NB4 (cell line): ENCODE results near the gene RC3H2.
"Not testable (repeated sequence)": the region's sequence is repeated elsewhere in the genome, so short reads cannot be mapped to it uniquely, and the experiment has no call there.

Experiments used
- DNase-seq: peaks from one replicate; pipeline ENCODE4 v3.0.0; 2010; ENCODE audit warnings: low read depth
- H3K4me3 ChIP-seq: one replicate; pipeline ENCODE4 v1.5.1; 2011; ENCODE audit warnings: mild to moderate bottlenecking, low read depth, low read length, moderate library complexity
- MYC ChIP-seq: IDR thresholded peaks from 2 replicates; pipeline ENCODE4 v1.6.1; 2011; ENCODE audit warnings: low read depth, low read length
- POLR2A ChIP-seq: IDR thresholded peaks from 2 replicates; pipeline ENCODE4 v1.6.1; 2011; ENCODE audit warnings: mild to moderate bottlenecking; ENCODE audit not compliant: insufficient read length; ENCODE audit errors: extremely low read depth
- TF ChIP-seq, protein P1 (sequence below): IDR thresholded peaks from 2 replicates; pipeline ENCODE4 v1.6.1; 2011; ENCODE audit warnings: low read depth, low read length
- TF ChIP-seq, protein P2 (sequence below): IDR thresholded peaks from one replicate; pipeline ENCODE4 v1.5.1; 2012; ENCODE audit warnings: low read depth, low read length

Gene RC3H2

DNA sequence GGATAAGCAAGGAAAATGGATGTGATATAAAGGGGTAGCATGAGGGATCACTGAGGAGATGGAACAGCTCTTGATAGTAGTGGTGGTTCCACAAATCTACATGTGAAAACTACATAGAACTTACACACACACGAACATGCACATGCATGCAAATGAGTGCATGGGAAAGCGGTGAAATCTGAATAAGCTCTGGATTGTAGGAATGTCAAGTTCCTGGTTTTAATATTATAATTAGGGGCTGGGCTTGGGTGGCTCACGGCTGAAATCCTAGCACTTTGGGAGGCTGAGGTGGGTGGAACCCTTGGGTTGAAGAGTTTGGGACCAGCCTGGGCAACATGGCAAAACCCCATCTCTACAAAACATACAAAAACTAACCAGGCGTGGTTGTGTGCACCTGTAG, 63.7 kb downstream of the RC3H2 start:
- TF ChIP-seq, protein P1, sequence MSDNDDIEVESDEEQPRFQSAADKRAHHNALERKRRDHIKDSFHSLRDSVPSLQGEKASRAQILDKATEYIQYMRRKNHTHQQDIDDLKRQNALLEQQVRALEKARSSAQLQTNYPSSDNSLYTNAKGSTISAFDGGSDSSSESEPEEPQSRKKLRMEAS: no peak
- TF ChIP-seq POLR2A (no peak), MYC (no peak)
- TF ChIP-seq, protein P2, sequence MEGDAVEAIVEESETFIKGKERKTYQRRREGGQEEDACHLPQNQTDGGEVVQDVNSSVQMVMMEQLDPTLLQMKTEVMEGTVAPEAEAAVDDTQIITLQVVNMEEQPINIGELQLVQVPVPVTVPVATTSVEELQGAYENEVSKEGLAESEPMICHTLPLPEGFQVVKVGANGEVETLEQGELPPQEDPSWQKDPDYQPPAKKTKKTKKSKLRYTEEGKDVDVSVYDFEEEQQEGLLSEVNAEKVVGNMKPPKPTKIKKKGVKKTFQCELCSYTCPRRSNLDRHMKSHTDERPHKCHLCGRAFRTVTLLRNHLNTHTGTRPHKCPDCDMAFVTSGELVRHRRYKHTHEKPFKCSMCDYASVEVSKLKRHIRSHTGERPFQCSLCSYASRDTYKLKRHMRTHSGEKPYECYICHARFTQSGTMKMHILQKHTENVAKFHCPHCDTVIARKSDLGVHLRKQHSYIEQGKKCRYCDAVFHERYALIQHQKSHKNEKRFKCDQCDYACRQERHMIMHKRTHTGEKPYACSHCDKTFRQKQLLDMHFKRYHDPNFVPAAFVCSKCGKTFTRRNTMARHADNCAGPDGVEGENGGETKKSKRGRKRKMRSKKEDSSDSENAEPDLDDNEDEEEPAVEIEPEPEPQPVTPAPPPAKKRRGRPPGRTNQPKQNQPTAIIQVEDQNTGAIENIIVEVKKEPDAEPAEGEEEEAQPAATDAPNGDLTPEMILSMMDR: no peak
- no peak for DNase-seq
- no peak overlapping the region for H3K4me3 ChIP-seq

DNA sequence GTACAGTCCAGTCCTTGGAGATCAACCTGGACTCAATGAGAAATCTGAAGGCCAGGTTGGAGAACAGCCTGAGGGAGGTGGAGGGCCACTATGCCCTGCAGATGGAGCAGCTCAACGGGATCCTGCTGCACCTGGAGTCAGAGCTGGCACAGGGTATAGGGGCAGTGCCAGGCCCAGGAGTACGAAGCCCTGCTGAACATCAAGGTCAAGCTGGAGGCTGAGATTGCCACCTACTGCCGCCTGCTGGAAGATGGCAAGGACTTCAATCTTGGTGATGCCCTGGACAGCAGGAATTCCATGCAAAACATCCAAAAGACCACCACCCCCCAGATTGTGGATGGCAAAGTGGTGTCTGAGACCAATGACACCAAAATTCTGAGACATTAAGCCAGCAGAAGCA, 66.7 kb downstream of the RC3H2 start:
- H3K4me3 ChIP-seq, DNase-seq: not testable (repeated sequence)

DNA sequence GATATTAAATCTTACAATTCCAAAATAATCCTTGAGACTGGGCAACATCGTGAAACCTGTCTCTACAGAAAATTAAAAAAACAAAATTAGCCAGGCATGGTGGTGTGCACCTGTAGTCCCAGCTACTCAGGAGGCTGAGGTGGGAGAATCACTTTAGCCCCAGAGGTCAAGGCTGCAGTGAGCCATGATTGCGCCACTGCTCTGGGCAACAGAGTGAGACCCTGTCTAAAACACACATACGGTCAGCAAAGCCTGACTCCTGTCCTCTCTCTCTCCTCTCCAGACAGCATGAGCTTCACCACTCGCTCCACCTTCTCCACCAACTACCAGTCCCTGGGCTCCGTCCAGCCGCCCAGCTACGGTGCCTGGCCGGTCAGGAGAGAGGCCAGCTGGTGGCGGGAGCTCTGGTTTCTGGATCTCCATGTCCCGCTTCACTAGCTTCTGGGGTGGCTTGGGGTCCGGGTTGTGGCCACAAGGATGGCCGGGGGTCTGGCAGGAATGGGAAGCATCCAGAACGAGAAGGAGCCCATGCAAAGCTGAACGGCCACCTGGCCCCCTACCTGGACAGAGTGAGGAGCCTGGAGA, 67.8 kb downstream of the RC3H2 start:
- no peak overlapping the region for H3K4me3 ChIP-seq
- DNase-seq: no peak
- TF ChIP-seq, protein P2: no peak
- TF ChIP-seq MYC (no peak), POLR2A (no peak)
- TF ChIP-seq, protein P1: no peak

DNA sequence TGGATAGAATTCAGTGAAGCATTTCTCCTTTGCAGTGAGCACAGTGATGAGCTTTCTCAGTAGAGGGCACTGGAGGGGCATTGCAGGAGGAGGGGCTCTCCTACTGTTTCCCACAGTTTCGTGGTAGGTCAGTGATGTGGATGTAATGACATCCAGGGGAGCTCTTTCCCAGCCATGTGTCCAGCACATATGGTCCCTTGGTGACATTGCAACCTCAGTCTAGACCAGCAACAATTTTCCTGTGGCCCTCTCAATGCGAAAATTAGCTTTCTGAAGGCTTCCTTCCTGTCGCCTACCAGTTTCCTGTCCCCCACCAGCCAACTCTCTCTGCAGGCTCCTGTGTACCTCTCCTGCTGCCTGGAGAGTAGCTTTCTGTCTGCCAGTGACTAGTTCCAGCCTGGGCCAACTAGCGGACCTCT, 69.8 kb downstream of the RC3H2 start:
- TF ChIP-seq MYC: no peak
- TF ChIP-seq POLR2A: no peak
- TF ChIP-seq, protein P1: no peak
- TF ChIP-seq, protein P2: no peak
- no peak overlapping the region for H3K4me3 ChIP-seq
- DNase-seq: no peak

DNA sequence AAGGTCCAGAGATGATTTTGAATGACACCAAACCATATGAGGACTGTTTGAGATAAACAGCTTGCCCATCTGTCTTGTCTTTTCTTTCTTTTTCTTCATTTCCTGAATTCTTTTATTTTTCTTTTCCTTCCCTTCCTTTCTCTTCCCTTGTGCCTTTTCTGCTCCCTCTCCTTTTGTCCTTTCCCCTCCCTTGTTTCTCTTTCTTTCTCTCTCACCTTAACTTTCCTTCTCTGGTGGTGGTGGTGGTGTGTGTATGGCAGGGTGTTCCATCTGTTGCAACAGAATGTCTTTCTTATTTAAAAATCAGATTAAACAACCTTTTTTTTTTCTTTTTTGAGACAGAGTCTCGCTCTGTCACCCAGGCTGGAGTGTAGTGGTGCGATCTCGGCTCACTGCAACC, 73.0 kb downstream of the RC3H2 start:
- no peak for TF ChIP-seq MYC
- TF ChIP-seq POLR2A: no peak
- TF ChIP-seq, protein P2: no peak
- TF ChIP-seq, protein P1: no peak
- no peak overlapping the region for H3K4me3 ChIP-seq
- no peak for DNase-seq

DNA sequence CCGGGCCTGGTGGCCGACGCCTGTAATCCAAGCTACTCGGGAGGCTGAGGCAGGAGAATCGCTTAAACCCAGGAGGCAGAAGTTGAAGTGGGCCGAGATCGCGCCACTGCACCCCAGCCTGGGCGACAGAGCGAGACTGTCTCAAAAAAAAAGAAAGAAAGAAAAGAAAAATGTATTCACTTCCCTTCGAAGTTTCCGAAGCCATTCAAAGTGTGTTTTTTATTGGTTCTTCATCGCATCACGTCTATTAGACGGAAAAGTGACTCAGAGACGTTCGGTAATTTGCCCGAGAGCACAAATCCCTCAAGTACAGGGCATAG, 76.2 kb downstream of the RC3H2 start:
- peak overlapping the region; percentile 87 for H3K4me3 ChIP-seq
- DNase-seq: not testable (repeated sequence)

DNA sequence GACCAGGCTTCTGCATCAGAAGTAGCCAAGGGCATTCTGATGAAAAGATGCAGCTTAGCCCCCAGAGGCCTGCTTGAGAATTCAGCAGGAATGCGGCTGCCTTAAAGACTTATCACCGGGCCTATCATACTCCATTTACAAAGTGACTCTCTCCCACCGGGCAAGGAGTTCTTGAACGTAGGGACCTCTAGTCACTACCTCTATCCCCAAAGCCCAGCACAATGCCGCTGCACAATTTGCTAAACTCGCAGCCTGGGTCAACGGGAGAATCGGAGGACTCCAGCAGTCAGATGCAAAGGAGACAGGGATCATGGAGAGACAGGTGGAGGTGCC, 77.4 kb downstream of the RC3H2 start:
- TF ChIP-seq, protein P1: no peak
- TF ChIP-seq, protein P2: no peak
- TF ChIP-seq POLR2A: no peak
- no peak for TF ChIP-seq MYC
- peak overlapping the region; percentile 87 for H3K4me3 ChIP-seq
- DNase-seq: no peak
